Stimulated activated CD8-positive, alpha-beta memory T cell treated with anti-CD3 and anti-CD28 coated beads, Interleukin-15, amount 100 ng/mL, for 4 hours (primary cell): ENCODE results near the gene TAF5L.
"Not testable (repeated sequence)": the region's sequence is repeated elsewhere in the genome, so short reads cannot be mapped to it uniquely, and the experiment has no call there.

Experiments used
- DNase-seq, 2 donors: peaks; one replicate each; pipeline ENCODE4 v3.0.0-alpha.2; 2020; ENCODE audit warnings: low read depth in 2 of 2

TAF5L gene

GRCh38 chr1:229603371-229604005 is 22.4 kb downstream of the TAF5L start:
- no peak for DNase-seq

GRCh38 chr1:229600229-229600628 is 25.7 kb downstream of the TAF5L start:
- DNase-seq, result no peak

- no peak for DNase-seq
These were observed 26.5 kb downstream of the TAF5L start for GRCh38 chr1:229599218-229599954.

- no peak for DNase-seq
These were observed 28.0 kb downstream of the TAF5L start for GRCh38 chr1:229597877-229598276.

- no peak for DNase-seq
These were observed 28.8 kb downstream of the TAF5L start for GRCh38 chr1:229596925-229597699.

GRCh38 chr1:229595876-229596275 is 30.0 kb downstream of the TAF5L start:
- DNase-seq, result not testable (repeated sequence)

GRCh38 chr1:229594227-229595008 is 31.5 kb downstream of the TAF5L start:
- no peak for DNase-seq

GRCh38 chr1:229593800-229594199 is 32.1 kb downstream of the TAF5L start:
- DNase-seq, result no peak

GRCh38 chr1:229590119-229590518 is 35.8 kb downstream of the TAF5L start:
- no peak for DNase-seq

GRCh38 chr1:229585338-229585737 is 40.6 kb downstream of the TAF5L start:
- no peak for DNase-seq

GRCh38 chr1:229582715-229583114 is 43.2 kb downstream of the TAF5L start:
- no peak for DNase-seq

- DNase-seq, result no peak
These were observed 43.8 kb downstream of the TAF5L start for GRCh38 chr1:229582011-229582694.

GRCh38 chr1:229581485-229581884 is 44.4 kb downstream of the TAF5L start:
- DNase-seq, result no peak

GRCh38 chr1:229579059-229579673 is 46.8 kb downstream of the TAF5L start:
- DNase-seq, result no peak

GRCh38 chr1:229578168-229579058 is 47.5 kb downstream of the TAF5L start:
- DNase-seq, result no peak

- DNase-seq, result no peak
These were observed 51.1 kb downstream of the TAF5L start for GRCh38 chr1:229574679-229575442.

GRCh38 chr1:229572286-229572685 is 53.6 kb downstream of the TAF5L start:
- no peak for DNase-seq

GRCh38 chr1:229570891-229571516 is 54.9 kb downstream of the TAF5L start:
- no peak for DNase-seq

GRCh38 chr1:229570305-229570704 is 55.6 kb downstream of the TAF5L start:
- no peak for DNase-seq
